Skeletal muscle cell (primary cell): Measurements from ENCODE around the gene NAPA.
A peak's percentile ranks its signal among the peaks of the same experiment; 100 is the strongest.

Source experiments
- DNase-seq: peaks from one replicate; pipeline ENCODE4 v3.0.0-alpha.2; 2010; ENCODE audit warnings: low read depth
- H3K4me3 ChIP-seq: 2 replicates; pipeline ENCODE4 v1.5.1; 2011; ENCODE audit warnings: low read depth, mild to moderate bottlenecking, control low read depth, low read length, moderate library complexity

The NAPA gene

DNA sequence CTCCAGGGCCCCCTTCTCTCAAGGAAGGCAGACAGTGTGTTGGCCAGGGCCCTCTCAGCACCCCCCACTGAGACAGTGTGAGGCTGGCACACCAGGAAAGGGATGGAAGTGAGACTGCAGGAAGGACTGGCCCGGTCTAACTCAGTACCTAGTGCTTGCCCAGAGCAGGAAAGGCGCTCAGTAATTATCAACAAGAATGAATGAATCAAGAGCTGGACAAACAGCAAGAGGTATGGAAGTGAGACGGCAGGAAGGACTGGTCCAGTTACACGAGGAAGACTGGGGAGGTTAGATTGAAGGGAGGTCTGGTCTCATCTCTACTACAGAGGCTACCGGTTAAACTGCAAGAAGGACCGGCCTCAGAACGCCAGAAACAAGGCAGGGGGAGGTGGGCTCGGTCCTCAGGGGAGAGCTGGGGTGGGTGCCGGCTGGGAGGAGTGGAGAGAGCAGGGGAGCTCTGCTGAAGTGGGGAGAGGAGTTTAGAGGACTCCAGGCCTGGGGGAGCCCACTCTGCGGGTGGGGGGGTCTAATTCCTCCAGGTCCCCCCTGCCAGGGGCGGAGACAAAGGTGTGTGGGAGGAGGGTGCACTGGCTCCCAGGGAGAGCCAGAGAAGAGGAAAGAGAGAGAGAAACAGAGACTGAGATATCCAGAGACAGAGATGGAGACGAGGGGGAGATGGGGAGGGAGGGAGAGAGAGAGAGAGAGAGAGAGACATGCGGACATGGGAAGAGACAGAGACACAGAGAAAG is 44.2 kb downstream of the NAPA start:
- no peak for DNase-seq

DNA sequence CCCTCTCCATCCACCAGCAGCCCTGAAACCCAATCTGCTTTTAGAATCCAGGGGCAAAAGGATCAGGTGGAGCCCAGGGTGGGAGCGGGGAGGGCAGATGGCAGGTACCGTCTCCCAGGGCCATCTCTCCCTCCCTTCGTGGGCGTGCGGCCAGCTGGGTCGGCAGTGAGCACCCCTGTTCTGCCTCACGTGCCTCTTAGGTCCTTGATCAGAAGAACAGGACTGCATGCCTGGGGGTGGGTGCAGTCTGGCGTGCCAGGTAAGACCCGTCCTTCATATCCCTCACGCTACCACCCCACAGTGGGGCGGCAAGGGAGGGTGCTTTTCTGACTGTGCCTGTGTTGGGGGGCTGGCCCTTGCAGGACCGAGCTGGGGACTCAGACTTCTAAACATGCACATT is 45.1 kb downstream of the NAPA start:
- H3K4me3 ChIP-seq, result no peak overlapping the region
- DNase-seq, result no peak

More for the DNA sequence above, 44.2 kb downstream of the NAPA start:
- no peak overlapping the region for H3K4me3 ChIP-seq

DNA sequence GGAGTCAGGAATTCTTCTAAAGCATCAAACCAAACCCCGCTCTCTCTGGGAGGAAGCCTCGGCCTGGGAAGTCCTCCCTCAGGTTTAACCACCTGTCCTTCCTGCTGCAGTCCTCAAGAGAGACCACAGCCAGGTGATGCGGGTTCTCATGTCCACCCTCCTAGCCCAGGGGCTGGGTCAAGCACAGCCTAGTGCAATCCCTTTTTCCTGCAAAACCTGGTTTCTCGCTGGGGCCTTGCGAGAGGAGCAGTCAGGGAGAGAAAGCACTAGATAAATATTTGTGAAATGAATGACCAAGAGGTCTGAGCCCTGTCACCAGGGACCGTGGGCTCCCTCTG is 45.5 kb downstream of the NAPA start:
- no peak overlapping the region for H3K4me3 ChIP-seq
- DNase-seq, result no peak

DNA sequence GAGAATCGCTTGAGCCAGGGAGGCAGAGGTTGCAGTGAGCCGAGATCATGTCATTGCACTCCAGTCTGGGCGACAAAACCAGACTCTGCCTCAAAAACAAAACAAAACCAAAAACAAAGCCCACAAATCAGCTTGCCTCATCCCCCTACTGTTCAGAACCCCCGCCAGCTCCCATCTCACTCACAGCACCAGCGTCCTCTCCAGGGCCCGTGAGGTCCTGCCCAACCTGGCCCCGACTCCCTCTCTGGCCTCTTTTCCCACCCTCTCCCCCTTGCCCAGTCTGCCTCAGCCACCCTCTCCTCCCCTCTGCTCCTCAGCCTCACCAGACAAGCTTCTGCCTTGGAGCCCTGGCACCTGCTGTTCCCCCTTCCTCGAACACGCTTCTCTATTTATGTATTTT is 46.9 kb downstream of the NAPA start:
- no peak overlapping the region for H3K4me3 ChIP-seq
- DNase-seq, result no peak

DNA sequence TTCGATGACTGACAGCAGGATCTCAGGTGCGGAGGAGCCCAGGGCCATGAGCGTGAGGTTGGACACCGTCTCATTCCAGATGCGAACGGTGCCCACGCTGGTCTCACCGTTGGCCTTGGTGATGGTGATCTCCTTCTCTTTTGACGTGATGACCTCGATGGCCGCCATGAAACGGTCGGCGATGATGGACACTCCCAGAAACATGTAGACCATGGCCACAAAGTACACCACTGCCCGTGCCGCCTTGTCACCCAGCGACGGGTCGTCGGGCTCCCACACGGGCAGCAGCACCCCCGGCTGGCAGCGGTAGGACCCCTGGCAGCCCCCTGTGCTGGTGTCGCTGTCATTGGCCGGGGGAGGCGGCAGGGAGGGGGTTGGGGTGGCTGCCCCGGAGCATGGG is 48.9 kb downstream of the NAPA start:
- no peak overlapping the region for H3K4me3 ChIP-seq

DNA sequence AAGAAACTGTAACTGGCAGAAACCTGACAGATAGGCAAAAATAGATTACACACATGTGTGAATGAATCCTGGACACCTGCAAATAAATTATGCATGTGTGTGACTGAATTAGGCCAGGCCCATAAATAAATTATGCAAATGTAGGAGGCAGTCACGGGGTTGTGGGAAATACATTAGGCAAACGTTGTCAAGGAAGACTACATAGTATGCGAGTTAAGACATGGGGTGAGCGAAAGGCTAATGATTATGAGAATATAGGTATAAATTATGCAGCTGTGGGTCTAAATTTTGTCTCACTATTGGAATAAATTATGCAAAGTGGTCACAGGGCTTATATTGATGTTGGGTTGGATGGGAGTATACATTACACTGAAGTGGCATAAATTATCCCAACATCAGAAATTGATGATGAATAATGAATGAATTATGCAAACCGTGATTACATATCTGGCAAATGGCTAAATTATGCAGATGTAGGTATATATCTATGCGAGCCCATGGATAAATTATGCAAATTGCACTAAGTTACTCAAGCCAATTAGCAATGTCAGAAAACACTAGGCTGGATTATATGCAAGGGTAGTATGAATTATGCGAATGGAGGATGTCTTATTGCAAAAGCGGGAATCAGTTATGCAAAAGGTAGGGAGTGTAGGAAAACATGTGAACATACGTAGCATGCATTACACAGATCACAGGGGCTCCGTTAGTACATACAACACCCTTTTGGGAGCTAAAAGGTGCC is 50.0 kb downstream of the NAPA start:
- DNase-seq, result no peak

More for the DNA sequence above, 48.9 kb downstream of the NAPA start:
- DNase-seq, result no peak

DNA sequence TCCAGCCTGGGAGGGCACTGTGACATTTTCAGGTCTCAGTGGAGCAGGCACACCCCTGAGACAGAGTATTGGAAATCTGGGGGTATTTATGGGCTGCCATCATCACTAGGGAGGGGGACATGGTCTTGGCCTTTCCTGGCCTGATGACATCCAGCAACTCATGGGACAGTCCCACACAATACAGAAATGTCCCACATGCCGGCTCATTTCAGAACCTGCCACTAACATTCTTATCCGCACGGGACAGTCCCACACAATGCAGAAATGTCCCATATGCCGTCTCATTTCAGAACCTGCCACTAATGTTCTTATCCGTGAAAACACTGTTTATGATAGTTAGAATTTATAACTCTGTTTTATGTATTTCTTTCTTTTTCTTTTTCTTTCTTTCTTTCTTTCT is 53.0 kb downstream of the NAPA start:
- H3K4me3 ChIP-seq, result no peak overlapping the region
- no peak for DNase-seq

More for the DNA sequence above, 50.0 kb downstream of the NAPA start:
- H3K4me3 ChIP-seq, result no peak overlapping the region

DNA sequence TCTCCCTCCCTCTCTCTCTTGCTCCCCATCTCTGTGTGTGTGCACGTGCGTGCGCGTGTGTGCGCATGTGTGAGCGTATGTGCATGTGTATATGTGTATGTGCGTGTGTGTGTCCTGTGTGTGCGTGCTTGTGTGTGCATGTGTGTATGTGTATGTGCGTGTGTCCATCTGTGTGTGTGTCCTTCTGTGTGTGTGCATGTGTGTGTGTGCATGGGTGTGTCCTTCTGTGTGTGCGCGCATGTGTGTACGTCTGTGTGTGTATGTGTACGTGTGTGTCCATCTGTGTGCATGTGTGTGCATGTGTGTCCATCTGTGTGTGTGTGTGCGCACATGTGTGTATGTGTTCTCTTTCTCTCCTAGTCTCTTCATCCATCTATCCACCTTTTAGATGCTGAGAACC is 55.4 kb downstream of the NAPA start:
- no peak overlapping the region for H3K4me3 ChIP-seq
- DNase-seq, result no peak

DNA sequence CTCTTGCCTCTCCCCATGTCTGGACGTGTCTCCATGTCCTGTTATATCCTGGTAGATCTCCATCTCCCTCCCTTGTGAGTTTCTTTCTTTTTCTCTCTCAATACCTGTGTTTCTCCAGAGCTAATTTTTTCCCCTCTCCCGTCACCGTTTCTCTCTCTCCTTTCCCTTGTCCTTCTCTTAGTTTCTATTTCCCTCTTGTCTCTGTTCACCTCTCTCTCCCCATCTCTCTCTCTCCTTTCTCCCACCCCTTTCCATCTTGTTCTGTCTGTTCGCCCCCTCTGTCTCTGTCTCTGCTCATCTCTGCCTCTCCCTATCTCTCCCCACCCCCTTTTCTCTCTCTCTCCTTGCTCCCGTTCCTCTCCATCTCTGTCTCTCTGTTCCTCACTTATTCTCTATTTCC is 56.2 kb downstream of the NAPA start:
- DNase-seq, result no peak

DNA sequence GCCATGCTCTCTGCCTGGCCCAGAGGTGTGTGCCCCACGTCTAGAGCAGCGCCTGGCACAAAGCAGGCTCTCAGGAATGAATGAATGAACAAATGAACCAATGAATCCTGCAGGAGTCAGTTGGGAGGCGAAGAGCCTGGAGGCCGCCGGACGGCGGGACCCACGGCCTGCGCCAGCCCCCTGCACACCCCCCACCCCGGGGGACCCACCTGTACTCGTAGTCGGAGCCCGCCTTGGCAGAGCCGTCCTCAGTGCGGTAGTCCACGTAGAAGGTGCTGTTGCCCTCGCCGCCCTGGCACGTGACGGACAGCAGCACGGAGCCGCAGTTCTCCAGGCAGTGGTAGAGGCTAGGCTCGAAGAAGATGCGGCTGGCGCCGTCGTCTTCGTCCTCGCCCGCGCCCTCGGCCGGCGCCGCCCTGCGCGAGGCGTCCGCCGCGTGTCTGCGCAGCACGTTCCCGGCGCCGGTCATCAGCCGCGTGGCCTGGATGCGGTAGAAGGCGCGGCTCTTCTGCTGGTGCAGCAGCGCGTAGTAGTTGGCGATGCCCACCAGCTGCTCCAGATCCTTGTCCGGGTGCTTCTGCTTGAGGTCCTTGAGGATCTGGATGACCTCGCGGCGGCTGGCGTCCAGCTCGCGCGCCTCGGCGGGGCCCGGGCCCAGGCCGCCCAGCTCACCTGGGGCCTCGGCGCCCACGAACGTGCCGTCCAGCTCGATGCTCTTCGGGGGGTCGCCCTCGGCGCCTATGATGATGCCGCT is 58.0 kb downstream of the NAPA start:
- no peak overlapping the region for H3K4me3 ChIP-seq
- DNase-seq, result no peak

More for the DNA sequence above, 56.2 kb downstream of the NAPA start:
- H3K4me3 ChIP-seq, result no peak overlapping the region

DNA sequence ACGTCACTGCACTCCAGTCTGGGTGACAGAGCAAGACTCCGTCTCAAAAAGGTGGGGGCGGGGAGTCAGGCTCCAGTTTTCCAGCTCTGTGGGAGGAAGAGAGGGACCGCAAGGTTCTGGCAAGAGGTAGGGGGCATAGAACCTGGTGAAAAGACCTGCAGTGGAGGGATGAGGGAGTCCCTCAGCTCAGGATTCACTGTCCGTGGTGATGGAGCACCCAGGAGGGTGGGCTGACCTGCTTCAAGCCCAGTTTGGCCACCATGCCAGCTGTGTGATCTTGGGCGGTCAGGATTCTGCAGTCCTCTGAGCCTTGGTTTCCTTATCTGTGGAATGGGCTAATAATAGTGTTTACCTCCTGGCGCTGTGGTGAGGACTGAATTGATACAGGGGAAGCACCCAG is 64.4 kb downstream of the NAPA start:
- H3K4me3 ChIP-seq, result no peak overlapping the region
- no peak for DNase-seq

DNA sequence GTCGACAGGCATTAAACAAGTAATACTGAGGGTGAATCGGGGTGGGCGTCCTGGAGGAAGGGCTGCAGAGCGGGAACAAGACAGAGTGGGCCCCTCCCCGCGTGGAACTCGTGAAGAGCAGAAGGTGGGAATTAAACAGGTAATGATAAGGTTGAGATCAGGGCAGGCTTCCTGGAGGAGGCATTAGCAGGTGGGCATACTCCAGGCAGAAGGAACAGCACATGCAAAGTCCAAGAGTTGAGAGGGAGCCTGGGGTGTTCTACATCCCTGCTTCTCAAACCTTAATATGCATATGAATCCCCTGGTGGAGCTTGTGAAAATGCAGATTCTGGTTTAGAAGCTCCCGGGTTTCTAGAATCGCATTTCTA is 66.5 kb downstream of the NAPA start:
- H3K4me3 ChIP-seq, result no peak overlapping the region
- no peak for DNase-seq

DNA sequence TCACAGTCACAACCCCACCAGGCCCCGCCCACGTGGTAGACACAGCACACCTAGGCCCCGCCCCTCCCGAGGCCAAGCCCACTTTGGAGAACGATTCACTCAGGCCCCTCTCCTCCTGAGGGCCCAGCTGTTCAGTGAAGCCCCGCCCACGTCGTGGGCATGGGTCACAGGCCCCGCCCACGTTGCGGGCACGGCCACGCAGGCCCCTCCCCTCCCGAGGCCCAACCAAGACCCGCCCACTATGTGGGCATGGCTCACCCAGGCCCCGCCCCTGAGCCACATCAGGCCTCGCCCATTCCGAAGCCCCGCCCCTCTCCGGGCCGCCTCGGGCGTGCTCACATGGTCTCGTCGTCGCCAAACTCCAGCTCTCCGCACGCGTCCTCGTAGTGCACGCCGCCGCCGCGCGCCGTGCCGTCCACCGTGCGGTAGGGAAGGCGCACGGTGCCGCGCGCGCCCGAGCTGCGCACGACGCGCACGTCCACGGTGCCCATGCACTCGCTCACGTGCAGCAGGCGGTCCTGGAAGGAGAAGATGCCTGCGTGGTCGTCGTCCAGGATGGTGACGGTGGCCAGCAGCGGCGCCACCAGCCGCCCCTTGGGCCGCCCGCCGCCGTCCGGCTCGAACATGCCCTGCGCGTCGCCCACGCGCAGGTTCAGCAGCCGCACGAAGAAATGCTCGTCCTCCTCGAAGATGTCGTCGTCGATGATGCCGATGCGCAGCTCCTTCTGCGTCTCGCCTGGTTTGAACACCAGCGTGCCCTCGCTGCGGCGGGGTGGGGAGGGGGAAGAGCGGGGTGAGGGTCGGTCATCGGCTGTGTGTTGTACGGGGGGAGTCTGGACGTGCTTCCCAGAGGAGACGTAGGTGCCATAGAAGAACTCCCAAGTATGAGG is 67.1 kb downstream of the NAPA start:
- H3K4me3 ChIP-seq, result peak overlapping the region; percentile 17
- no peak for DNase-seq

DNA sequence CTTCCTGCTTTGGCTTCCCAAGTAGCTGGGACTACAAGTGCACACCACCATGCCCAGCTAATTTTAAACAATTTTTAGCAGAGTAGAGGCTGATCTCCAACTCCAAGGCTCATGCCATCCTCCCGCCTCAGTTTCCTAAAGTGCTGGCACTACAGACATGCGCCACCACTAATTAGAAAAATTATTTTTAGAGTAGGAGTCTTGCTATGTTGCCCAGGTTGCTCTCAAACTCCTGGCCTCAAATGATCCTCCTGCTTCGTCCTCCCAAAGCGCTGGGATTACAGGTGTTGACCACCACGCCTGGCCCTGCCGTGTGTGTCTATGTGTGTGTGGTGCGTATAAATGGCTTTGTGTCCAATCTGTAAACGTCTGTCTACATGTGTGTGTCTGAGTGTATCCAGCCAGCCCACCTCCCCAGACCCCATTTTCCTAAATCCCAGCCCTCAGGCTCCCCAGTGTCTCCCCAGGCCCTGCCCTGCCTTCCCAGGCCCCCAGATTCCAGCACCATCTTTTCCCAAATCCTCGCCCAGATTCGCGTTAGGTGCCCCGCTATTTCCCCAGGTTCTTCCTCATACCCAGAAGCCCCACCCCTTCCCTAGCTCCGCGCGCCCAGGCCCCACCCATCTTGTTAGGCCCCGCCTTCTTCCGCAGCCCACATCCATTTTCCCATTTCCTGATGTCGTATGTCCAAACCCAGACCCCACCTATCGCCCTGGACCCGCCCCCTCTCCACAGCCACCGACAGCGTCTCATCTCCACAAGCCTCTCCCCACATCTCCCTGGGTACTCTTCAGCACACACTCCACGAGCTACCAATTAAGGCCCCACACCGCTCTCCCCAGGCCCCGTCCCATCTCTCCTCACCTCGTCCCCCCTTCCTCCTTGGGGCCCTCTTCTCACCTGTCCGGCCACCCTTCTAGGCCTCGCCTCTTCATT is 68.1 kb downstream of the NAPA start:
- DNase-seq, result no peak
- H3K4me3 ChIP-seq, result peak overlapping the region; percentile 17

DNA sequence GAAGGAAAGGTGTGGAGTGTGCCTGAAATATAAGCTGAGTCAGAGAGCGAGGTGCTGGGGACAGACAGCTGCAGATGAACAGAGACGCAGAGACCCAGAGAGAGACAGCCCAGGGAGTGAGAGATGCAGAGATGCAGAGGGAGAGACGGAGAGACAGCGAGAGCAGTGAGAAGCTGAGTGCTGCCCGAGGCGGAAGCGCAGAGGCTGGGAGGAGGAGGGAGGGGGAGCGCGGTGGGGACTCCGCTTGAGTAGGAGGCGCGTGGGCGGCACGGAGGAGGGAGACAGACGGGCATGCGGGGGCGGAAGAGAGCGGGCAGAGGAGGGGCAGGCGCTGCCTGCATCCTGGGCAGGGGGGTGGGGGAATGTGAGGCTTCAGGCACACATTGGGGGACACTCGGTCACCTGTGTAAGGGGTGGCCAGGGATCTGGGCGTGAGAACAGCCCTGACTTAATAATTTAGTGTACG is 68.9 kb downstream of the NAPA start:
- no peak for DNase-seq
- no peak overlapping the region for H3K4me3 ChIP-seq

DNA sequence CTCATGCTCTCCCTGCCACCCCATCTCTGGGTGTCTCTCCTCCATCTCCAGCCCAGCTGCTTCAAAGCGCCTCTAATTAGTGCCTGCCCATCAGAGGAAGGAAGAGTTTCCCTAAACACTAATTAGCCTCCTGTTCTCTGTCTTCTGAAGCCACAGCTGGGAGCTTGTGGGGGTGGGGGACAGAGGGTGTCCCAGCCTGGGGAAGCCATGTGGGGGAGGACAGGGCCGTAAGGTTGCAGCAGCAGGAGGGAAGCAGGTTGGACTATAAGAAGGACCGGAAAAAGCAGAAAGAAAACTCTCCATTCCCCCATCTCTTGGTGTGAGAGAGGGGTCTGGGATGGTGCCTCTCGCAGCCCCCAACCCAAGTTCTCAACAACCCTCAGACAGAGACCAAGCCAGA is 69.3 kb downstream of the NAPA start:
- H3K4me3 ChIP-seq, result no peak overlapping the region
- DNase-seq, result no peak

DNA sequence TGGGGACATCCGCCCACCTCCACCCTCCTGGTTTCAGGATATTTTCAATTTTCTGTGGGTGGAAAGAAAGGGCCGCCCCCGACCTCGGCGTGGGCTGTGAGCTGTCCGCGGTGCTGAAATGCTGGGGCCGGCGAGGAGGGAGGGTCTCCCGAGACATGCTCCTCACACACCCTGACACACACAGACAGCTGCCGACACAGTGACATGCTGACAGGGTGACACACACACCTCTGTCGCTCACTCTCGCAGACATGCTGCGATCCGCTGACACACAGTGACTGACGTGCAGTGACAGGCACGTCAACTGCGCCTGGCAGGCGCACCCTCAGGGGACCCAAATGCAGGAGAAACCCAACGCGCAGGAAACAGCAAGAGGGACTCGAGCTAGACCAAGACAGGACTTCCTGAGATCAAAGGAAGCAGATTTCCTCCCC is 70.5 kb downstream of the NAPA start:
- no peak overlapping the region for H3K4me3 ChIP-seq
- no peak for DNase-seq

DNA sequence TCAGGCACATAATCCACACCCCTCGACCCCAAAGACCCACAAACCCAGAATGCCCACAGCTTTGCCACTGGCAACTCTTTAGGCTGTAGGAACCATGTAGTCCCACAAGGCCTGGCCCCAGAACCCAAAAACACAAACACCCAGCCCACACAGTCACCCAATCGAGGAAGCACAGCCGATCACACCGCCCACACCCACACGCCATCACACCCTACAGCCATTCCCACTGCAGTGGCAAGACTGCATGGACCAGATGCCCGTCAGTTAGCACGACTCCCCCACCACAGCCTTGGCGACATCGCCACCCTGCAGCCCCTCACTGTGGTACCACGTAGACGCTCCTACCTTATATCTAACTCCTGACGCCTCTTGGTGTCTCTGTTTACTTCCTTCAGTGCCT is 71.5 kb downstream of the NAPA start:
- no peak for DNase-seq
- no peak overlapping the region for H3K4me3 ChIP-seq
